RWPE1 (cell line): ENCODE results near the gene LAMA5.

Experiments used
- CTCF ChIA-PET: fragments of 350-600 bp; sonication (Branson Sonifier 250); formaldehyde crosslinking; extraction: SDS; loops from one replicate; lab custom pipeline; 2021; lab: Yijun Ruan, JAX
- POLR2A ChIA-PET: fragments of 400-600 bp; formaldehyde crosslinking; extraction: SDS; loops from one replicate; lab custom pipeline; 2020; ENCODE audit warnings: antibody characterized with exemption; ENCODE audit not compliant: low non-redundant PET; lab: Yijun Ruan, JAX
- DNase-seq: peaks from one replicate; pipeline ENCODE4 v3.0.0; 2012; ENCODE audit warnings: low spot score
- H3K27ac ChIP-seq: fragments of 450-650 bp; 2 replicates; pipeline ENCODE4 v1.5.1; 2017
- TF ChIP-seq, protein P1 (sequence below): fragments of 450-650 bp; conservative IDR thresholded peaks from 2 replicates; pipeline ENCODE4 v1.5.1; 2017; ENCODE audit warnings: low read depth, mild to moderate bottlenecking

The LAMA5 gene

GRCh38 chr20:62303340-62304226 is 63.5 kb downstream of the LAMA5 start:
- ChIA-PET CTCF (interaction anchor here (0.6 to 5.0 kb wide), 5 partner anchors 65 to 138 kb away, joined by 3 to 35 read pairs (median 3); no protein-coding TSS in a partner anchor), POLR2A (interaction anchor here (0.6 to 1.1 kb wide), 4 partner anchors 62 to 177 kb away, joined by 3 read pairs; partner anchors contain the start of gene RPS21)
- TF ChIP-seq, protein P1, sequence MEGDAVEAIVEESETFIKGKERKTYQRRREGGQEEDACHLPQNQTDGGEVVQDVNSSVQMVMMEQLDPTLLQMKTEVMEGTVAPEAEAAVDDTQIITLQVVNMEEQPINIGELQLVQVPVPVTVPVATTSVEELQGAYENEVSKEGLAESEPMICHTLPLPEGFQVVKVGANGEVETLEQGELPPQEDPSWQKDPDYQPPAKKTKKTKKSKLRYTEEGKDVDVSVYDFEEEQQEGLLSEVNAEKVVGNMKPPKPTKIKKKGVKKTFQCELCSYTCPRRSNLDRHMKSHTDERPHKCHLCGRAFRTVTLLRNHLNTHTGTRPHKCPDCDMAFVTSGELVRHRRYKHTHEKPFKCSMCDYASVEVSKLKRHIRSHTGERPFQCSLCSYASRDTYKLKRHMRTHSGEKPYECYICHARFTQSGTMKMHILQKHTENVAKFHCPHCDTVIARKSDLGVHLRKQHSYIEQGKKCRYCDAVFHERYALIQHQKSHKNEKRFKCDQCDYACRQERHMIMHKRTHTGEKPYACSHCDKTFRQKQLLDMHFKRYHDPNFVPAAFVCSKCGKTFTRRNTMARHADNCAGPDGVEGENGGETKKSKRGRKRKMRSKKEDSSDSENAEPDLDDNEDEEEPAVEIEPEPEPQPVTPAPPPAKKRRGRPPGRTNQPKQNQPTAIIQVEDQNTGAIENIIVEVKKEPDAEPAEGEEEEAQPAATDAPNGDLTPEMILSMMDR = no peak
- DNase-seq = no peak
- peak overlapping the region; percentile 96 for H3K27ac ChIP-seq

DNA sequence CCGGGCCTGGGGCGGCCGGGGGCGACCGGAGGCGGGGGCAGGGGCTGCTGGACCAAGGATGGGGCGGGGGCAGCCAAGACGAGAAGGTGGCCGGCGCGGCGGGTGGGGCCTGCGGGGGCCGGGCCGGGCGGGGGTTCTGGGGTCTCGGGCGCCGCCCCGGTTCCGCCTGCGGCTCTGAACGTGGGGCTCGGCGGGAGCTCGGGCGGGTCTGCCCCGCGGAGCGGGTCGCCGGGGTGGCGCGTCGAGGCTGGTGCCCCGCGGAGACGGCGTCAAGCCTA is 64.1 kb downstream of the LAMA5 start:
- ChIA-PET POLR2A (no interaction called here), CTCF (interaction anchor here (1.1 to 5.0 kb wide), 2 partner anchors 68 to 79 kb away, joined by 7 to 35 read pairs; no protein-coding TSS in a partner anchor)
- TF ChIP-seq, protein P1 = no peak
- DNase-seq = peak; percentile 47
- H3K27ac ChIP-seq = peak overlapping the region; percentile 96

GRCh38 chr20:62302341-62303061 is 64.6 kb downstream of the LAMA5 start, which contains the start of gene ADRM1:
ADRM1 (plus strand) TSS chr20:62302997; CDS start chr20:62303569, 572 bp downstream.
- TF ChIP-seq, protein P1 = peak; percentile 98
- peak; percentile 100 for DNase-seq
- H3K27ac ChIP-seq = peak within 1 kb of the TSS; percentile 96
- POLR2A ChIA-PET = interaction anchor here (0.7 to 1.0 kb wide), 3 partner anchors 63 to 197 kb away, joined by 3 to 11 read pairs (median 3); no protein-coding TSS in a partner anchor
- CTCF ChIA-PET = interaction anchor here (0.6 to 5.0 kb wide), 16 partner anchors 9 to 317 kb away, joined by 3 to 35 read pairs (median 5); no protein-coding TSS in a partner anchor

- ChIA-PET CTCF (interaction anchor here (0.7 to 5.0 kb wide), 14 partner anchors 14 to 198 kb away, joined by 3 to 35 read pairs (median 5); no protein-coding TSS in a partner anchor), POLR2A (interaction anchor here (0.7 to 1.0 kb wide), 3 partner anchors 64 to 197 kb away, joined by 3 to 11 read pairs (median 3); no protein-coding TSS in a partner anchor)
- peak overlapping the region; percentile 96 for H3K27ac ChIP-seq
- TF ChIP-seq, protein P1 = peak; percentile 97
- DNase-seq = peak; percentile 92
Observed at GRCh38 chr20:62301773-62302340, 65.3 kb downstream of the LAMA5 start.

- POLR2A ChIA-PET = no interaction called here
- DNase-seq = no peak
- H3K27ac ChIP-seq = peak overlapping the region; percentile 96
- CTCF ChIA-PET = interaction anchor here (0.5 to 5.0 kb wide), 8 partner anchors 20 to 367 kb away, joined by 3 to 35 read pairs (median 4); partner anchors contain the start of gene LAMA5
- TF ChIP-seq, protein P1 = no peak
Observed at GRCh38 chr20:62301111-62301668, 65.9 kb downstream of the LAMA5 start.
